Heart right ventricle (tissue), 16 donors: ENCODE measurements around the gene ATP6V0A1. TPM values are rescaled to one million over a fixed set of nuclear protein-coding genes. Genes with fewer than 3 reads are reported as not detected.
"Not testable (repeated sequence)": the region's sequence is repeated elsewhere in the genome, so short reads cannot be mapped to it uniquely, and the experiment has no call there.

Experiments used
- ATAC-seq, 8 donors: fragments of 200-7000 bp; cut with Tn5 transposase; one replicate each; pipeline ENCODE4 v1.9.1; 2020; ENCODE audit warnings: mild to moderate bottlenecking in 8 of 8, moderate library complexity in 8 of 8, moderate number of reproducible peaks in 1 of 8
- DNase-seq, 2 donors: peaks; one replicate each; pipeline ENCODE4 v3.0.0-alpha.2; 2020
- H3K27ac ChIP-seq, 10 donors: fragments of 200-600 bp; sonication (generic) in 2 of 10; one replicate each; pipeline versions ENCODE4 v1.5.0 to v1.8.0; 2020 to 2022; ENCODE audit warnings: mild to moderate bottlenecking in 3 of 10
- H3K27me3 ChIP-seq, 7 donors: fragments of 200-600 bp; one replicate each; pipeline ENCODE4 v1.8.0; 2021 to 2022; ENCODE audit warnings: mild to moderate bottlenecking in 2 of 7
- H3K36me3 ChIP-seq, 9 donors: fragments of 200-600 bp; sonication (generic) in 1 of 9; one replicate each; pipeline versions ENCODE4 v1.5.0 to v1.8.0; 2020 to 2022; ENCODE audit warnings: mild to moderate bottlenecking in 2 of 9
- H3K4me1 ChIP-seq, 9 donors: fragments of 200-600 bp; sonication (generic) in 1 of 9; one replicate each; pipeline versions ENCODE4 v1.5.0 to v1.8.0; 2020 to 2022; ENCODE audit warnings: mild to moderate bottlenecking in 4 of 9
- H3K4me3 ChIP-seq, 10 donors: fragments of 200-600 bp; sonication (generic) in 2 of 10; one replicate each; pipeline versions ENCODE4 v1.5.0 to v1.8.0; 2020 to 2022; ENCODE audit warnings: mild to moderate bottlenecking in 7 of 10, moderate library complexity in 2 of 10
- H3K9me3 ChIP-seq, 11 donors: fragments of 200-600 bp in 10 of 11; sonication (generic) in 2 of 11; one replicate each; pipeline versions ENCODE4 v1.5.0 to v1.8.0; 2013 to 2022; ENCODE audit warnings: mild to moderate bottlenecking in 2 of 11, control low read depth in 1 of 11, moderate library complexity in 1 of 11
- CTCF ChIP-seq, 9 donors: fragments of 200-600 bp; sonication (generic) in 2 of 9; IDR thresholded peaks; one replicate each; pipeline versions ENCODE4 v1.5.0 to v1.8.0; 2021 to 2022; ENCODE audit warnings: antibody characterized with exemption in 9 of 9, mild to moderate bottlenecking in 5 of 9, moderate library complexity in 1 of 9
- WGBS, 2 donors: extraction: QIAGEN DNeasy Blood & Tissue Kit; methylation state at CpG; one replicate each; pipeline ENCODE4 v1.1.7; 2013; ENCODE audit warnings: inconsistent platforms in 1 of 2; 5-methylcytosine and 5-hydroxymethylcytosine counted together
- intact Hi-C, 10 donors: fragments of 100-400 bp; cut with DNase I; formaldehyde crosslinking; loops; one replicate each; pipeline versions ENCODE4 v1.11.1 to v1.14.2; 2022
- polyA plus RNA-seq, 2 donors: library from polyadenylated mRNA; stranded (reverse); fragments of 200-250 nt; gene quantifications; one replicate each; pipeline ENCODE4 v1.2.3, GENCODE V29; 2013
- total RNA-seq, 10 donors: library from RNA; stranded (reverse); fragmentation: NEBNext Ultra II Directional in 3 of 10; extraction: Animal tissue kit (Norgen Biotek cat#: 25700) in 3 of 10; gene quantifications; one replicate each; pipeline versions ENCODE4 v1.2.1 to v1.2.4, GENCODE V29; 2021 to 2023
- donor health status: Arrhythmogenic right ventricular cardiomyopathy.
- donor health status: ischemic (EF 13 %, LVEDD 7.1; RV severe dilation, severe dysfunction).
- donor health status: healthy with polysubstance abuse.
- donor health status: DM: no; HTN: yes; CAD: no.
- donor health status: DM: no; HTN: no; CAD: no.
- donor health status: ischemic (EF 25% LVEDD 6.9; RV normal size, moderate dysfunction).
- donor health status: ischemic (EF 25% LVEDD 5.7; RV mildly dilated, moderate dysfunction).
- donor health status: healthy.
- donor health status: DM: yes; HTN: yes; CAD: no.
- donor health status: Ischemic cardiomyopathy.
- donor health status: ischemic (EF 35%, LVEDD 5.7; RV mildly dilated, moderate dysfunction).
- donor health status: nonischemic (EF 11% LVEDD 7.7; RV severe dilation, severe dysfunction).
- donor health status: DM: yes; HTN: yes; CAD: no.
- donor health status: PGD.
- donor health status: ischemic (EF 29% LVEDD 5.4; RV normal size, mild dysfunction).
- donor health status: nonischemic (EF 23%, LVEDD 6.1; RV moderate dilation, normal function).

Gene ATP6V0A1
- total and polyA plus RNA-seq, 12 donors, result 28.1 to 48.5 (median 34.4) TPM

- ATAC-seq (no peak), DNase-seq (no peak)
- TF ChIP-seq CTCF (IDR thresholded peaks at IDR 0.05), result no peak
- Histone ChIP-seq H3K27me3 (no peaks in the 10 kb centered on the region), H3K36me3 (peaks cover 0 to 54% (median 19%) of the 10 kb centered on the region in 9 donors), H3K27ac (no peak overlapping the region), H3K9me3 (no peaks in the 10 kb centered on the region), H3K4me3 (no peak overlapping the region), H3K4me1 (peaks cover 3 to 27% (median 22%) of the 10 kb centered on the region in 9 donors)
- 97 to 98% methylated on average over 14 of the region's 14 CpGs for WGBS, 2 donors
- intact Hi-C loops, result no loop called here
These were observed 79.8 kb downstream of the ATP6V0A1 start for GRCh38 chr17:42538482-42538881.

- H3K27ac ChIP-seq, DNase-seq, ATAC-seq, H3K27me3 ChIP-seq, H3K4me3 ChIP-seq, H3K9me3 ChIP-seq, intact Hi-C loops: not testable (repeated sequence)
- WGBS, 2 donors, result 91 to 93% methylated on average over 4 of the region's 4 CpGs
- Histone ChIP-seq H3K36me3 (peaks cover 0 to 71% (median 22%) of the 10 kb centered on the region in 9 donors), H3K4me1 (peaks cover 0 to 18% (median 14%) of the 10 kb centered on the region in 9 donors)
These were observed 81.9 kb downstream of the ATP6V0A1 start for GRCh38 chr17:42540558-42540957.

GRCh38 chr17:42541041-42541833 lies 82.6 kb downstream of the ATP6V0A1 start:
- TF ChIP-seq CTCF (IDR thresholded peaks at IDR 0.05), result no peak
- Histone ChIP-seq H3K27ac (no peak overlapping the region), H3K4me3 (no peak overlapping the region), H3K9me3 (no peaks in the 10 kb centered on the region), H3K36me3 (peaks cover 0 to 71% (median 22%) of the 10 kb centered on the region in 9 donors), H3K4me1 (peaks cover 0 to 14% (median 10%) of the 10 kb centered on the region in 9 donors), H3K27me3 (no peaks in the 10 kb centered on the region)
- 80 to 81% methylated on average over 17 of the region's 17 CpGs for WGBS, 2 donors
- DNase-seq (no peak), ATAC-seq (no peak)
- intact Hi-C loops, result no loop called here

GRCh38 chr17:42543190-42544079 lies 84.8 kb downstream of the ATP6V0A1 start:
- intact Hi-C loops, result no loop called here
- Histone ChIP-seq H3K4me1 (peaks cover 5 to 18% (median 11%) of the 10 kb centered on the region in 9 donors), H3K9me3 (no peaks in the 10 kb centered on the region), H3K27me3 (peaks cover 0 to 6% (median 0%) of the 10 kb centered on the region in 7 donors), H3K27ac (no peak overlapping the region), H3K4me3 (no peak overlapping the region), H3K36me3 (peaks cover 0 to 67% (median 22%) of the 10 kb centered on the region in 9 donors)
- 93 to 94% methylated on average over 39 of the region's 39 CpGs for WGBS, 2 donors
- no peak for DNase-seq
- no peak for ATAC-seq
- TF ChIP-seq CTCF (IDR thresholded peaks at IDR 0.05), result no peak
